ENCODE measurements around the gene IL1RAPL2.

GRCh38 chrX:104659005-104659744, 93.2 kb downstream of the IL1RAPL2 start:
- TF ChIP-seq TAF1 (IDR thresholded peaks at IDR 0.05; ENCODE audit: low read depth) (no peak), CREB1 (IDR thresholded peaks at IDR 0.05; ENCODE audit: low read depth) (no peak), YY1 (IDR thresholded peaks at IDR 0.05; ENCODE audit: low read depth) (no peak), REST (IDR thresholded peaks at IDR 0.05; ENCODE audit: low read depth) (no peak), MAX (IDR thresholded peaks at IDR 0.05) (no peak), EP300 (IDR thresholded peaks at IDR 0.05; ENCODE audit: borderline replicate concordance) (no peak), TEAD4 (IDR thresholded peaks at IDR 0.05) (no peak), CEBPB (IDR thresholded peaks at IDR 0.05) (no peak), FOXM1 (IDR thresholded peaks at IDR 0.05; ENCODE audit: borderline replicate concordance, low read depth) (no peak), USF1 (IDR thresholded peaks at IDR 0.05) (no peak), RAD21 (IDR thresholded peaks at IDR 0.05; ENCODE audit: low read depth) (no peak), ZBTB7A (IDR thresholded peaks at IDR 0.05; ENCODE audit: low read depth) (no peak), EGR1 (IDR thresholded peaks at IDR 0.05) (no peak), NFIC (IDR thresholded peaks at IDR 0.05) (no peak)
